ENCODE results near the gene ATP5MC3.

Gene ATP5MC3

DNA sequence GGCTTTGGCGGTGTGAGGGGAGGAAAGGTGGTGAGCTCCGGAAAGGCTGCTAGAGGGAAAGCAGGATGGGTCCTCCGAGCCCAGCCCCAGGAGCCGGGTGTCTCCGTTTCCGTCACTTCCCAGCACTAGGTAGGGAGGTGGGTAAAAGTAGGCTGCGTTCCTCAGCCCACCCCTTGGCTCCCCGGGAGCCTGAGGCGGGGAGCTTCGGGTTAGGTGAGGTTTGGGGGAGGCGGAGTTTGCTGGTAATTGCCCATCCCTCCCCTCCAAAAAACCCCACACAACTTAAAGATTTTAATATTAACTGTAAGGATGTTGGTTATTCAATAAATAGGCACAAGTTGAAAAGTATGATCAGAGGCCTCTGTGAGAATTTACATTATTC is 13.0 kb downstream of the ATP5MC3 start:
- DNase-seq (ENCODE audit: low read depth in 1 of 2, low spot score in 1 of 2): no peak

- peak; percentile 92 to 94 for DNase-seq (ENCODE audit: low read depth in 1 of 2, low spot score in 1 of 2)
These were observed 13.5 kb downstream of the ATP5MC3 start, which contains the start of gene ATF2 for GRCh38 chr2:175167792-175168563. Gene ATF2 (minus strand): TSS chr2:175168203. CDS start chr2:175136443, 31,760 bp downstream.

- DNase-seq (ENCODE audit: low read depth in 1 of 2, low spot score in 1 of 2): no peak
These were observed 14.3 kb downstream of the ATP5MC3 start for GRCh38 chr2:175167076-175167791.

DNA sequence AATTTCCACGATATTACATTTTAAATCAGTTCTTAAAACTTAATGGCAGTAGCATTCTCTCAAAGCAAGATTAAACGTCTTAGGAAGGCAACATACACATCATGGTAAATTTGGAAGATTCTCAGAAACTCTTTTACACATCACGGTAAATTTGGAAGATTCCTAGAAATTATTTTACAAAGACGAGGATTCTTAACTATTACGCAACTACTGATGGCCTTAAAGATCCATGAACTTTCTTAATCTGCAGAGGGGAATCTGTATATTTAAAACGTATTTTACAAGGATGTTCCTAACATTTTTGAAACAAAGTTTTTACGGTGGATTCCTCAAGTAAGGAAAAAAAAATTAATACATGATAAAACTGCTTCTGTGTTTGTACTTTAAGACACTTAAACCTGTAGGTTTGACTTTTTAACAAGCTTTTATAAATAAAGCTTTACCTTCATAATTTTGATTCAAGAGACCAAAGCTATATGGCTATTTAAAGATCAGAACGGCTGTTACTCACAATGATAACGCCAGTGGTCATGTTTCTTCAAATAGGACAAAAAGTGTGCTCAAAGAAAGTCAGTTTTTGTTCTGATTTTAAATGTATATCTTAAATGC is 15.2 kb downstream of the ATP5MC3 start:
- DNase-seq (ENCODE audit: low read depth in 1 of 2, low spot score in 1 of 2): no peak

GRCh38 chr2:175164235-175164634 is 17.3 kb downstream of the ATP5MC3 start:
- no peak for DNase-seq (ENCODE audit: low read depth in 1 of 2, low spot score in 1 of 2)

GRCh38 chr2:175158894-175159293 is 22.6 kb downstream of the ATP5MC3 start:
- no peak for DNase-seq (ENCODE audit: low read depth in 1 of 2, low spot score in 1 of 2)

DNA sequence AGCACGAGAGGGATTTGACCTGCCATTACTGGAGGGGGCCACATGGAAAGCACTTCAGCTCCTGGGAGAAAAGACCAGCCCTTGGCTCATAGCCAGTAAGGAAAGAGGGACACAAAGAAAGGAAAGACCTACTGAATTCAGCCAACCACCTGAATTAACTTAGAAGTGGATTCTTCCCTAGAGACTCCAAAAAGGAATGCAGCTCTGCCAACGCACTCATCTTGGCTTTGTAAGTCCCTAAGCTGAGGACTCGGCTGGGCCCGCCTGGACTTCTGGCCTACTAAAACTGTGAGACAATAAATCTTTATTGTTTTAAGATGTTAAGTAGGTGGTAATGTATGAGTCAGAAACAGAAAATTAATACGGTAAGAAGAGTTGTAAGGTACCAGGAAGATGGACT is 25.0 kb downstream of the ATP5MC3 start:
- no peak for DNase-seq (ENCODE audit: low read depth in 1 of 2, low spot score in 1 of 2)

DNA sequence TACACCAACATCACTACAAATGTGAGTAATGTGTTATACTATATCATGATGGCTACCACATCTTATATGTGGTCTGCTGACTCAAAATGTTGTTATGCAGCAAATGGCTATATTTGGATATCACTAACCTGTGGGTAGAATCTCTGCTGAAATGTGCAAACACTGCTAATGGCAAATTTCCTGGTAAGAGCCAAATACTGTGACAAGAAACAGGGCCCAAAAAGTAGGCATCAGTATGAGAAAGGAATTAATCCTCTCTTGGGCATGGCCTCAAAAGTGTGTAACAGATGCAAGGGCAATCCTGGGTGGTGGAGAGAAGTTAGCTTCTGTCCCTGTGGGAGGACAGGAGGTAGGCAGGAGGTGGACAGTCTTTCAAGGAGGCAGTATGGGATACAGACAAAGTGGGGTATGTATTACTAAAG is 26.8 kb downstream of the ATP5MC3 start:
- DNase-seq (ENCODE audit: low read depth in 1 of 2, low spot score in 1 of 2): no peak

- DNase-seq (ENCODE audit: low read depth in 1 of 2, low spot score in 1 of 2): no peak
These were observed 29.3 kb downstream of the ATP5MC3 start for GRCh38 chr2:175152242-175152641.

- no peak for DNase-seq (ENCODE audit: low read depth in 1 of 2, low spot score in 1 of 2)
These were observed 29.7 kb downstream of the ATP5MC3 start for GRCh38 chr2:175151791-175152190.

GRCh38 chr2:175147186-175147585 is 34.3 kb downstream of the ATP5MC3 start:
- DNase-seq (ENCODE audit: low read depth in 1 of 2, low spot score in 1 of 2): no peak

DNA sequence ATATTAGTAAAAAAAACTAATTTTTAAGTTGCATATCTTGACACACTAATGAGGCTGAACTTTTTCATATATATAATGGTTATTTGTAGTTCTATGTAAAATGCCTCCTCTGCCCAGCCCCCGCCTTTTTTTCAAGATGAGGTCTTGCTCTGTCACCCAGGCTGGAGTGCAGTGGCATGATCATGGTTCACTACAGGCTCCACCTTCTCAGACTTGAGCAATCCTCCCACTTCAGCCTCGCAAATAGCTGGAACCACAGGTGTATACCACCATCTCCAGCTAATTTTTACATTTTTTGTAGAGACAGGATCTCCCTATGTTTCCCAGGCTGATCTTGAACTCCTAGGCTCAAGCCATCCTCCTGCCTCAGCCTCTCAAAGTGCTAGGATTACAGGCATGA is 37.8 kb downstream of the ATP5MC3 start:
- DNase-seq (ENCODE audit: low read depth in 1 of 2, low spot score in 1 of 2): no peak

- no peak for DNase-seq (ENCODE audit: low read depth in 1 of 2, low spot score in 1 of 2)
These were observed 38.3 kb downstream of the ATP5MC3 start for GRCh38 chr2:175143191-175143590.

- no peak for DNase-seq (ENCODE audit: low read depth in 1 of 2, low spot score in 1 of 2)
These were observed 41.2 kb downstream of the ATP5MC3 start for GRCh38 chr2:175140332-175140731.

DNA sequence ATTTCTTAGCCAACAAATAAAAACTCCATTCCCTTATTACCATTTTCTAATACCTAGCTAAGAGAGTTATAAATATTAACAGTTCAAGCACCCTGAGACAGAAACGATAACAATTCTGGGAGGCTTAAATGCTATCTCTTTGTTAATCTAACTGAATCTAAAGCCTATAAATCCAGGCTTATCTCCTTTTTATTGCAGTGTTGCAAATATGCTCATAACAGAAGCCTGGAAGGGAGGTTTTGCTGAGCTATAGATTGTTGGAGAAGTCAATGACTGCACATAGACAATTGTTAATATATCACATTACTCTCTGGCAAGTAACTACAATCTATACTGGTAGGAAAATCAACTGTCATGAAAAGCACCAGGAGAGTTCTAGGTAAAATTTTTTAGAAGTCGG is 43.7 kb downstream of the ATP5MC3 start:
- no peak for DNase-seq (ENCODE audit: low read depth in 1 of 2, low spot score in 1 of 2)

- DNase-seq (ENCODE audit: low read depth in 1 of 2, low spot score in 1 of 2): no peak
These were observed 44.9 kb downstream of the ATP5MC3 start for GRCh38 chr2:175136334-175137215.

GRCh38 chr2:175135862-175136261 is 45.6 kb downstream of the ATP5MC3 start:
- DNase-seq (ENCODE audit: low read depth in 1 of 2, low spot score in 1 of 2): no peak

DNA sequence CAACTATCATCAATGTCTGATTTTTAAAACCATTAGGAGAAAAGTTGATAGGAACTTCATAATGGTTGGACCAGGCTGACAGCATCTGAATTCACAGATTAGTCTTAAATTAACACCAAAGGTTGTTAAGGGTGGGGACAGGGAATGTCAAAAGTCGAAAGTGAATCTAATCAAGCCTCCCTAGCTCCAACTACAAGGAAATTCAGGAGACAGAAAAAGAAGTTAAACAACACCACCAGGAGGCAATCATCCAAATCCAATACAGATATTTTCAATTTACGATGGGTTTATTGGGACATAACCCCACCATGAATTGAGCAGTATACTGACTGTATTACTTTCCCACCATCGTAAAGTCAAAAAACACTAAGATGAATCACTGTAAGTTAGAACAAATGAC is 46.3 kb downstream of the ATP5MC3 start:
- no peak for DNase-seq (ENCODE audit: low read depth in 1 of 2, low spot score in 1 of 2)

DNA sequence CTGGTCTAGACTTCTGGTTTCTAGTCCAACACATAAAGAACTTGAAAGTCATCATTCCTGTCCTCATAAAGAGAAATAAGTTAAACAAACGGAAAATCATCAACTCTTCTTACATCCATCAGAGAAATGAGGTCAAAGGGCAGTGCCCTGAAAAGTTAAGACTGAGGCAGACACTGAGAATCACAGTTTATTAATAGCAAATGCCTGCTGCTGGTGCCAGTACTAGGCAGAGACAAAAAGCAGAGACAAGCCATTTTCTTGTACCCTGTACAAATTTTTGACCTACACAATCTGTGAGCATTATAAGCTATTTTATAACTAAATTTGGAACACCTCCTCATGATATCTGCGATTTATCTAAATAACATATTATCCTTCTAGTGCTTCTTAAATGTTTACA is 50.3 kb downstream of the ATP5MC3 start:
- no peak for DNase-seq (ENCODE audit: low read depth in 1 of 2, low spot score in 1 of 2)

- DNase-seq (ENCODE audit: low read depth in 1 of 2, low spot score in 1 of 2): no peak
These were observed 54.8 kb downstream of the ATP5MC3 start for GRCh38 chr2:175126661-175127060.

Measured in activated T-helper 1 cell treated with anti-CD3 and anti-CD28 coated beads, Interleukin-2, amount 50 U/mL, for 16 hours (primary cell).